BJ (cell line): ENCODE results near the gene CCR5AS. TPM values are rescaled to one million over a fixed set of nuclear protein-coding genes. Genes with fewer than 3 reads are reported as not detected.

Experiments
- polyA plus RNA-seq: library from polyadenylated mRNA; depleted of rRNA; stranded (reverse); fragments of >200 nt; gene quantifications from 2 replicates; pipeline ENCODE4 v1.2.3, GENCODE V29; 2011; rRNA removed

Gene CCR5AS

Other genes starting within 250 kb of the CCR5AS start
- not detected in 2 replicates for gene CCR1, start 198.8 kb downstream of the CCR5AS start, polyA plus RNA-seq
- gene CCR3, start 164.6 kb downstream of the CCR5AS start, polyA plus RNA-seq: not detected in 2 replicates
- gene CCR2, start 53.0 kb downstream of the CCR5AS start, polyA plus RNA-seq: not detected in 2 replicates
- gene CCR5, start 36.1 kb downstream of the CCR5AS start, polyA plus RNA-seq: not detected in 2 replicates
- not detected in 2 replicates for gene CCRL2, start 193 bp upstream of the CCR5AS start, polyA plus RNA-seq
- gene LTF, start 57.8 kb upstream of the CCR5AS start, polyA plus RNA-seq: not detected in 2 replicates
- gene RTP3, start 90.9 kb upstream of the CCR5AS start, polyA plus RNA-seq: not detected in 2 replicates
- gene LRRC2, start 159.2 kb upstream of the CCR5AS start, polyA plus RNA-seq: 0.55 and 1.2 TPM in 2 replicates
- gene FAM240A, start 205.5 kb upstream of the CCR5AS start, polyA plus RNA-seq: not detected in 2 replicates